Left forelimb (tissue), 1 donor: ENCODE results near the gene TMEM117.
"Not testable (repeated sequence)": the region's sequence is repeated elsewhere in the genome, so short reads cannot be mapped to it uniquely, and the experiment has no call there.

Experiments
- DNase-seq: peaks from one replicate; pipeline ENCODE4 v3.0.0-alpha.2; 2018; ENCODE audit warnings: low spot score

The TMEM117 gene

GRCh38 chr12:43841253-43841652 lies 5.4 kb downstream of the TMEM117 start:
- no peak for DNase-seq

- DNase-seq, result no peak
These were observed 6.4 kb downstream of the TMEM117 start for GRCh38 chr12:43842259-43842658.

- not testable (repeated sequence) for DNase-seq
These were observed 11.7 kb downstream of the TMEM117 start for GRCh38 chr12:43847425-43848225.

GRCh38 chr12:43848226-43848507 lies 12.3 kb downstream of the TMEM117 start:
- no peak for DNase-seq

- DNase-seq, result no peak
These were observed 12.9 kb downstream of the TMEM117 start for GRCh38 chr12:43848786-43849185.

- no peak for DNase-seq
These were observed 16.9 kb downstream of the TMEM117 start for GRCh38 chr12:43852744-43853143.

- DNase-seq, result no peak
These were observed 21.1 kb downstream of the TMEM117 start for GRCh38 chr12:43856972-43857371.

GRCh38 chr12:43858096-43858495 lies 22.2 kb downstream of the TMEM117 start:
- DNase-seq, result no peak

GRCh38 chr12:43858991-43859390 lies 23.1 kb downstream of the TMEM117 start:
- DNase-seq, result no peak

- no peak for DNase-seq
These were observed 25.3 kb downstream of the TMEM117 start for GRCh38 chr12:43861015-43861839.

GRCh38 chr12:43861840-43862150 lies 25.9 kb downstream of the TMEM117 start:
- no peak for DNase-seq

GRCh38 chr12:43863770-43864366 lies 28.0 kb downstream of the TMEM117 start:
- DNase-seq, result no peak

GRCh38 chr12:43864557-43864956 lies 28.7 kb downstream of the TMEM117 start:
- not testable (repeated sequence) for DNase-seq

- DNase-seq, result no peak
These were observed 33.3 kb downstream of the TMEM117 start for GRCh38 chr12:43869184-43869583.

GRCh38 chr12:43869765-43870164 lies 33.9 kb downstream of the TMEM117 start:
- DNase-seq, result not testable (repeated sequence)

- not testable (repeated sequence) for DNase-seq
These were observed 35.4 kb downstream of the TMEM117 start for GRCh38 chr12:43871258-43871657.

- no peak for DNase-seq
These were observed 36.5 kb downstream of the TMEM117 start for GRCh38 chr12:43872396-43872795.

GRCh38 chr12:43878050-43878449 lies 42.2 kb downstream of the TMEM117 start:
- DNase-seq, result no peak

- DNase-seq, result no peak
These were observed 44.7 kb downstream of the TMEM117 start for GRCh38 chr12:43880547-43880946.

- no peak for DNase-seq
These were observed 46.8 kb downstream of the TMEM117 start for GRCh38 chr12:43882578-43883178.

GRCh38 chr12:43883311-43883710 lies 47.4 kb downstream of the TMEM117 start:
- DNase-seq, result no peak

- DNase-seq, result no peak
These were observed 47.9 kb downstream of the TMEM117 start for GRCh38 chr12:43883748-43884147.
